DOHH2 (cell line): ENCODE measurements around the gene MEN1.

Experiments used
- CTCF ChIP-seq: fragments of 200-600 bp; sonication (generic); IDR thresholded peaks from one replicate; pipeline ENCODE4 v1.5.1; 2014; ENCODE audit warnings: antibody characterized with exemption, mild to moderate bottlenecking, low read depth, low read length; ENCODE audit not compliant: poor library complexity, severe bottlenecking
- EZH2phosphoT487 ChIP-seq: fragments of 200-600 bp; sonication (generic); IDR thresholded peaks from 2 replicates; pipeline ENCODE4 v1.6.1; 2017; ENCODE audit warnings: borderline replicate concordance, mild to moderate bottlenecking, antibody characterized with exemption, low read length, moderate library complexity, mixed read lengths

DNA sequence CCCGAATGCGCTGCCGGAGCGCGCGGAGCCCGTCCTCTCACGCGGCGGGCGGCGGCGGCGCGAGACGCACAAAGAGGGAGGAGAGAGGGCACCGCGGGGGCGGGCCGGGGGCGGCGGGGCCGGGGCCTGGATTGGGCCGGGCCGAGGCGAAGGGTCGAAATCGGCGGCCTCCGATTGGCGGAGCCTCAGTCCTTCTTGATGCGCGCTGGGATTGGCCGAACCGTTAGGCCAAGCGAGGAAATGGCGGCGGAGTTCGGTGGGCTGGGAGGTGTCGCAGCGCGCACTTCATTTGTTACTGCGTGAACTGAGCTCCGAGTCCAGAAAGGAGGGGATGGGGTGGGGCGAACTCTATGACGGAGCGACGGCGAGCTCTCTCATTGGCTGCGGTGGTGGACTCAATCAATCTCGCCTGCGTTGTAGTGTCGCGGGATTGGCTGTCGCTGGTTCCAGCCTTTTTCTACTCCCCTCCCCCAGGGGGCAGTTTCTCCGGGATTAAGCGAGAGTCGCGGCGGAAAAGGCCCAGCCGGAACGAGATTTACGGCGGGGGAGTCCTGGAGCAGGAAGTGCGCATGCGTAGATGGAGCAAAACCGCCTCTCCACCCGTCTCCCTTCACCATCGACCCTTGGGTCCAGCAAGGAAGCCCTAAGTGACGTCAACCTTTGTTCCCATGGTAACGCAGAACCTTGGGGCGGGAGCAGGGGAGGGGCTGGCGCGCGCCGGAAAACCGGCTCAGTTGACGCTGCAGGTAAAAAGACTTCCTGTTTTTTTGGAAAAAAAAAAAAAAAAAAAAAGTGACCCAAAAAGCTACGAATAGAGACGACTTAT is 31.7 kb downstream of the MEN1 start, which contains the start of gene SF1:
- TF ChIP-seq CTCF (no peak), EZH2phosphoT487 (no peak)
